ENCODE results near the gene SAA2.

Gene SAA2

DNA sequence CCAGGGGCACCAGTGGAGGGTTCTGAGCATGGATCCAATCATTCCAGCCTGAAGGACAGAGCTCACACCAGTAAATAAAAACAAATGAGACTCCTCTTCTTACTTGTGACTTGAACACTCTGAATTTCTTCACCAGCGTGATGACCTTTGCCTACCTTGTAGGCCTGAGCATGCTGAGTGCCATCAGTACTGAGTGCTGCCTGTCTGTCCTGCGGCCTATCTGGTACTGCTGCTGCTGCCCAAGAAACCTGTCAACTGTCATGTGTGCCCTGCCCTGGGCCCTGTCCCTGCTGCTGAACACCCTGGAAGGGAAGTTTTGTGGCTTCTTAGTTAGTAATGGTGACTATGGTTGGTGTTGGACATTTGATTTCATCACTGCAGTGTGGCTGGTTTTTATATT is 51.9 kb downstream of the SAA2 start:
- in situ Hi-C loops (cut with HindIII; ENCODE audit: low pct_ligation_motif_present, low sequenced_read_pairs), result no loop called here
- Histone ChIP-seq H3K4me3 (ENCODE audit: low read depth, low read length) (no peak overlapping the region), H3K36me3 (replicated peaks) (no peaks in the 10 kb centered on the region), H3K27me3 (replicated peaks) (no peaks in the 10 kb centered on the region), H3K27ac (no peak overlapping the region)
- TF ChIP-seq, protein P1, sequence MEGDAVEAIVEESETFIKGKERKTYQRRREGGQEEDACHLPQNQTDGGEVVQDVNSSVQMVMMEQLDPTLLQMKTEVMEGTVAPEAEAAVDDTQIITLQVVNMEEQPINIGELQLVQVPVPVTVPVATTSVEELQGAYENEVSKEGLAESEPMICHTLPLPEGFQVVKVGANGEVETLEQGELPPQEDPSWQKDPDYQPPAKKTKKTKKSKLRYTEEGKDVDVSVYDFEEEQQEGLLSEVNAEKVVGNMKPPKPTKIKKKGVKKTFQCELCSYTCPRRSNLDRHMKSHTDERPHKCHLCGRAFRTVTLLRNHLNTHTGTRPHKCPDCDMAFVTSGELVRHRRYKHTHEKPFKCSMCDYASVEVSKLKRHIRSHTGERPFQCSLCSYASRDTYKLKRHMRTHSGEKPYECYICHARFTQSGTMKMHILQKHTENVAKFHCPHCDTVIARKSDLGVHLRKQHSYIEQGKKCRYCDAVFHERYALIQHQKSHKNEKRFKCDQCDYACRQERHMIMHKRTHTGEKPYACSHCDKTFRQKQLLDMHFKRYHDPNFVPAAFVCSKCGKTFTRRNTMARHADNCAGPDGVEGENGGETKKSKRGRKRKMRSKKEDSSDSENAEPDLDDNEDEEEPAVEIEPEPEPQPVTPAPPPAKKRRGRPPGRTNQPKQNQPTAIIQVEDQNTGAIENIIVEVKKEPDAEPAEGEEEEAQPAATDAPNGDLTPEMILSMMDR (IDR thresholded peaks at IDR 0.05; ENCODE audit: low read depth, low read length, missing control alignments), result no peak
- DNase-seq, result no peak
